GM21717 (cell line): ENCODE results near the gene MXD3.
"Not testable (repeated sequence)": the region's sequence is repeated elsewhere in the genome, so short reads cannot be mapped to it uniquely, and the experiment has no call there.

Source experiments
- ATAC-seq: cut with Tn5 transposase; IDR thresholded peaks from one replicate; pipeline ENCODE4 v1.9.1; 2021; ENCODE audit warnings: mild to moderate bottlenecking, moderate library complexity; ENCODE audit not compliant: unreplicated experiment

MXD3 gene

DNA sequence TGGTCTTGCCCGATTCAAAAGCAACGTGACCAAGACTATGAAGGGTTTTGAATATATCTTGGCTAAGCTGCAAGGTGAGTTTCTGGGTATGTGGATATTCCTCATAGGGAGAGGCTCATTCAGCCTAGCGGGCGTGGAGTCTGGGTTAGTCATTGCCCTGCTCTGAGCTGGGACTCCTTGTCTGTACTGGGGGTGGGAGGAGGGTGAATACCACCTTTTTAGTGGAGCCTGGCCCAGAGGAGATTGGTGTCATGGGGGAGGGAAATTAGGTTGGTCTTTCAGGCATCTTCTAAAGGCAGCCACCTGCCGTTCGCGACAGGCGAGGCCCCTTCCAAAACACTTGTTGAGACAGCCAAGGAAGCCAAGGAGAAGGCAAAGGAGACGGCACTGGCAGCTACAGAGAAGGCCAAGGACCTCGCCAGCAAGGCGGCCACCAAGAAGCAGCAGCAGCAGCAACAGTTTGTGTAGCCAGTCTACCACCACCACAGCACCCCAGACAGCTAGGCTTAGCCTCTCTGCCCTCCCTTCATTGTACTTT is 5.5 kb downstream of the MXD3 start:
- ATAC-seq, result not testable (repeated sequence)

- ATAC-seq, result no peak
Observed at GRCh38 chr5:177304392-177305119, 7.1 kb downstream of the MXD3 start.

DNA sequence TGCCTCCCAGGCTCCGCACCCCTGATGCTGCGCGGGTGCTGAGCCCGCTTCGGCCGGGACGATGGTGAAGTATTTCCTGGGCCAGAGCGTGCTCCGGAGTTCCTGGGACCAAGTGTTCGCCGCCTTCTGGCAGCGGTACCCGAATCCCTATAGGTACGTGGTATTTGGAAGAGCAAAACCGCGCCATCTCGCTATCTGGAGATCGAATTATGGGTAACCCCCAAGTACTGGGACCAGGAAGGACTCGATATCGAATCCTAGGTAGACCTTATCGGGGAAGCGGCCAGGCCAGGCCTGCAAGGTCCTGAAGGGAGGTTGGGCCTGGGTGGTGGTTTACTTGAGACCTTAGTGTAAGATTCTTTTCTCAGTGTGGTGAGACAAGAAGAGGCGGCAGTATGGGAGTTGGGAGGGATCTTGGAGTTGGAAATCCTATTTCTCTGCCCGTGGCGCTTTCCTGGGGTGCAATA is 7.7 kb downstream of the MXD3 start:
- no peak for ATAC-seq

DNA sequence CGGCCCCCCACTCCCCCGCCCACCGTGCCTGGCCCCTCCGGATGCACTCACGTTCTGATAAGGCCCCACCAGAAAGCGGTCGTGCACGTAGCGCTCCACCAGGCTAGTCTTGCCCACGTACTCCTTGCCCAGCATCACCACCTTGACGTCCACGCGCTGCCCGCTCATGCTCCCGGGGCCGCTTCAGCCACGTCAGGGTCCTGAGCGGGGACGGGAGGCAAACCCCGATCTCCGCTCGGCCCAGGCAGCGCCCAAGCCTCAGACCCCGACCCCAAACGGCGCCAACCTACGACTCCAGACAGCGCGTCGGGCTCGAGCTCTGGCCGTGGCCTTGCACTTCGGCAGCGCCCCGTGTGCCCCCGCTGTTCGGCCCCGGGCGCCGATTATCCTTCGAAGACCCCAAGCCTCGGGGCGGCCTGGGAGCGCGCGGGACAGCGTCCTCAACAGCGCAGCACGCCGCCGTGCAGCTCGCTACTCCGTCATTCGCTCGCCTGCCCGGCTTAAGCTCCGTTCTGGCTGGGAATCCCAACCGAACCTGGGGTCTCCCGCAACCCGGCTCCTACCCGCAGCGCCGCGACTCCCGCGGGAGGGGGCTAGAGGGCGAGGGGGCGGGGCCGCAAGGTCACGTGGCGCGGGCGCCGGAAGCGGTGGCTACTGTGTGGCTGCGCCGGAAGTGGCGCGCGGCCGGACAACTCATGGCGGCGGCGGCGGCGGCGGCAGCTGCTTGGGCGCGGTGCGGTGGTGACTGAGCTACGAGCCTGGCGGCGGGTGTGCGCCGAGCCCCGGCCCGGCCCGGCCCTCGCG is 8.4 kb downstream of the MXD3 start, which contains the start of the genes PRELID1 and RAB24:
Gene PRELID1 (plus strand): TSS at position 679 of the 804 bp plus-strand sequence. CDS start 187 bp downstream, outside the sequence.
Gene RAB24 (minus strand): TSS at position 599 of the 804 bp plus-strand sequence. CDS start 431 bp downstream, at position 168.
- ATAC-seq, result peak; percentile 43

- ATAC-seq, result no peak
Observed at GRCh38 chr5:177302354-177303110, 9.2 kb downstream of the MXD3 start.

GRCh38 chr5:177301503-177302165 is 10.1 kb downstream of the MXD3 start:
- no peak for ATAC-seq

- ATAC-seq, result no peak
Observed at GRCh38 chr5:177300951-177301350, 10.7 kb downstream of the MXD3 start.

DNA sequence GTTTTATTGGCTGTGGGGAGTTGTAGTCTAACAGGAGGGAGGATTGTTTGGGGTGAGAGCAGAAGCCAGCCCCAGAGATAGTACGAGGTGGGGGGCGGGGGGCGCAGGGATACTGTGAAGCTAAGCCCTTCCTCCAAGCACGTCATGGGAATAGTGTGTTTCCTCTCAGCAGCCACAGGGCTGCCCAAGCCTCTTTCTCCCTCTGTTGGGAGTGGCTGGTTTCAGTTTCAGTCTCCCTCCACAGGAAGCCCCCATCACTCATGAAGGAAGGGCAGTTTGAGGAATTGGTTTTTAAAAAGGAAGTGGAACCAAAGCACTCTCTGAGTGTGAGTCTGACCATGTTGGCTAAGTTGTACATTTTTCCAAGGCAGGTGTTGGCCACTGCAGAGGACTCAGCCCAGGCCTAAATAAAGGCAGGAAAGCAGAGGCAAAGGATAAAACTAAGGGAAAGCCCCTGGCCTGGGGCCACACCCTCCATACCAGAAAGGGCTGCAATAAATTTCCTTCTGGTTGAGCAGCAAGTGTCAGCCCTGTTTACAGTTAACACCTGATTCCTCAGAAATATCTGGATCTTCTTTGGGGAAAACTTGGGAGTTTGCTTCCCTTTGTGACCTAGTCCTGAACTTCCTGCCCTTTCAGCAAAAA is 11.3 kb downstream of the MXD3 start:
- peak; percentile 38 for ATAC-seq

- ATAC-seq, result no peak
Observed at GRCh38 chr5:177299697-177300096, 12.0 kb downstream of the MXD3 start.

DNA sequence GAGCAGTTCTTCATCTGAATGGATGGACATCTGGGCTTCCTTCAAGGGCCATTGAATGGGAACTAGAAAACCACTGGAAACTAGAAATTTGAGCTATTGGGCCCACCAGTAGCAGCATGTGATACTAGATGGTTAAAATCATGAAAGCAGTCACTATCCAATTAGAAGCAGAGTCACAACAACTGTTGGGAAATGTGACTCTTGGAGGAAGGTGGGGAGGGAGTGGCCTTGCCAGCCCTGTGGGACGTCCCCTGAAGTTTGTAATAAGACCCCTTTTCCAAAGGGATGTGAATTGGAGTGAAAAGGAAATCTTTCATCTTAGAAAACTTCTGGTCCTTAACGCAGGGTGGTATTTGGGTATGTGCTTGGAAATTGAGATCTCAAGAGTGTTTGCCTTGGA is 13.8 kb downstream of the MXD3 start:
- ATAC-seq, result no peak

- no peak for ATAC-seq
Observed at GRCh38 chr5:177296581-177296980, 15.1 kb downstream of the MXD3 start.

DNA sequence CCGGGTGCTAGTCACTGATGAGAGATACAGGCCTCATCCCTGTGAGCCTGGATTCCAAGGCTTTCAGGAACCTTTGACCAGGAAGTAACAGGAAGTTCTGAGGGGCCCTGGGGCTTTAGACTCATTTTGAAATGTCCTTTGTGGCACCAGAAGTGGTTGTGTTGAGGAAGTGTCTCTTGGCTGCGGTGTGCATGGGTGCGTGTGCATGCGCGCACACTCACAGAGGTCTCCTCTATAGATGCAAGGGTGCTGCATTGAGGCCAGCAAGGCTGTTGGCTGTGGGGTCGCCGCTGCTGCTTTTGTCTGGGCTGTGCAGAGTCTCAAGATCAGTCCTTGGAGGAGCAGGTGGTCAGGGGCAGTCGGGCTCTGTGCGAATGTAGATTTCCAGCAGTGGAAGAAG is 15.8 kb downstream of the MXD3 start:
- ATAC-seq, result no peak

- no peak for ATAC-seq
Observed at GRCh38 chr5:177294632-177295031, 17.1 kb downstream of the MXD3 start.

GRCh38 chr5:177293819-177294581 is 17.7 kb downstream of the MXD3 start:
- ATAC-seq, result no peak

- ATAC-seq, result no peak
Observed at GRCh38 chr5:177291735-177292134, 20.0 kb downstream of the MXD3 start.

GRCh38 chr5:177290816-177291596 is 20.7 kb downstream of the MXD3 start:
- no peak for ATAC-seq

- ATAC-seq, result no peak
Observed at GRCh38 chr5:177288191-177288590, 23.5 kb downstream of the MXD3 start.

DNA sequence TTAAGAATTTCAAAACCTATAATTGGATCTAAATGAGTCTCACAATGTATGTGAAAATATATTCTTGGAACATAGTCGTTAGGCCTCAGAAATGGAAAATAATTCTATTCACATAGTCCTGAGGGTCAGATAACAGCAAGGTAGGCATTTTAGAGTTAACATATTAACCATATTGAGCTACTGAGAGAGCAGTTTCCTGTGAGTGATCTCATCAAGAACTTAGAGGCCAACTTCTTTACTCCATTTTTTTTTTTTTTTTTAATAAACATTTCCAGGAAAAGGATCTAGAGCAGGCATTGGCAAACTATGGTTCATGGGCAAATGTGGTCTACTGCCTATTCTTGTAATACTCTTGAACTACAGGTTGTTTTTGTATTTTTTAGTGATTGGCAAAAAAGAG is 34.8 kb downstream of the MXD3 start:
- ATAC-seq, result no peak
